GM12878 (cell line): ENCODE results near the gene SLC4A2. TPM values are rescaled to one million over a fixed set of nuclear protein-coding genes. Genes with fewer than 3 reads are reported as not detected.

Experiments used
- ATAC-seq: fragments of 200-7000 bp; cut with Tn5 transposase; 3 replicates; pipeline ENCODE4 v1.9.1; 2020; ENCODE audit warnings: mild to moderate bottlenecking, moderate library complexity
- BruUV-seq: library from RNA; stranded (reverse); fragments of 400-500 nt; replicated peaks from 2 replicates; lab custom pipeline; 2021; lab: Mats Ljungman, UMichigan
- CTCF ChIA-PET: fragments of 300-600 bp; sonication (Branson Sonifier 250); formaldehyde crosslinking; extraction: SDS; loops from one replicate; lab custom pipeline; 2021; ENCODE audit warnings: inconsistent platforms; lab: Yijun Ruan, JAX
- POLR2A ChIA-PET: fragments of 350-600 bp; formaldehyde crosslinking; extraction: SDS; loops from one replicate; lab custom pipeline; 2021; ENCODE audit warnings: inconsistent platforms; lab: Charles Lee
- RAD21 ChIA-PET: fragments of 300-600 bp; sonication (Branson Sonifier 250); formaldehyde crosslinking; loops from one replicate; lab custom pipeline; 2023; ENCODE audit warnings: antibody characterized with exemption; ENCODE audit not compliant: unreplicated experiment; lab: Charles Lee
- SMC1A ChIA-PET: fragments of 300-600 bp; sonication (Branson Sonifier 250); formaldehyde crosslinking; loops from one replicate; lab custom pipeline; 2023; ENCODE audit not compliant: unreplicated experiment, uncharacterized antibody; lab: Charles Lee
- DNase-seq: peaks from one replicate; pipeline ENCODE4 v3.0.0-alpha.2; 2011; ENCODE audit warnings: low read depth, low spot score
- FAIRE-seq: peaks from 3 replicates; lab custom pipeline; 2011; peaks lifted over from hg19 to GRCh38; lab: Jason Lieb, UNC
- H2AFZ ChIP-seq: 2 replicates; pipeline ENCODE4 v1.6.0; 2011; ENCODE audit warnings: low read depth, low read length, control low read depth; ENCODE audit not compliant: control insufficient read depth
- H3K27ac ChIP-seq: 2 replicates; pipeline ENCODE4 v1.5.1; 2011; ENCODE audit warnings: control low read depth; ENCODE audit not compliant: control insufficient read depth, insufficient read depth
- H3K27me3 ChIP-seq, 2 experiments: replicated peaks in 1 of 2; 2 replicates each; pipeline versions ENCODE4 v1.6.0 to v1.6.1; 2011; ENCODE audit warnings: low read length in 1 of 2; ENCODE audit not compliant: control insufficient read depth in 2 of 2, insufficient read depth in 2 of 2
- H3K36me3 ChIP-seq, 2 experiments: 2 replicates each; pipeline ENCODE4 v1.5.1; 2011; ENCODE audit warnings: low read length in 1 of 2; ENCODE audit not compliant: control insufficient read depth in 2 of 2, insufficient read depth in 2 of 2
- H3K4me1 ChIP-seq: 2 replicates; pipeline ENCODE4 v1.6.1; 2011; ENCODE audit warnings: mild to moderate bottlenecking, low read length, moderate library complexity, mixed read lengths; ENCODE audit not compliant: control insufficient read depth, insufficient read depth
- H3K4me2 ChIP-seq: 2 replicates; pipeline ENCODE4 v1.6.0; 2011; ENCODE audit warnings: control low read depth; ENCODE audit not compliant: control insufficient read depth, insufficient read depth
- H3K4me3 ChIP-seq: fragments of 200-600 bp; sonication (generic); 2 replicates; pipeline ENCODE4 v1.5.1; 2016
- H3K79me2 ChIP-seq: 2 replicates; pipeline ENCODE4 v1.6.0; 2011; ENCODE audit warnings: low read length; ENCODE audit not compliant: control insufficient read depth, insufficient read depth
- H3K9ac ChIP-seq: 2 replicates; pipeline ENCODE4 v1.8.0; 2011; ENCODE audit warnings: low read length, control low read depth, mixed read lengths; ENCODE audit not compliant: control insufficient read depth, insufficient read depth
- H3K9me3 ChIP-seq: replicated peaks from 3 replicates; pipeline ENCODE4 v1.5.1; 2011; ENCODE audit warnings: mild to moderate bottlenecking, low read length; ENCODE audit not compliant: control insufficient read depth, insufficient read depth
- H4K20me1 ChIP-seq: 2 replicates; pipeline ENCODE4 v1.6.0; 2011; ENCODE audit not compliant: control insufficient read depth, insufficient read depth
- CREB1 ChIP-seq: IDR thresholded peaks from 2 replicates; pipeline ENCODE4 v1.6.1; 2012; ENCODE audit warnings: low read depth, mild to moderate bottlenecking, inconsistent platforms
- KLF5 ChIP-seq: fragments of 450-650 bp; IDR thresholded peaks from 2 replicates; pipeline ENCODE4 v1.6.1; 2014; ENCODE audit warnings: mild to moderate bottlenecking; ENCODE audit not compliant: partially characterized antibody
- MEF2A ChIP-seq: IDR thresholded peaks from 2 replicates; pipeline ENCODE4 v1.6.1; 2011; ENCODE audit warnings: low read depth, mild to moderate bottlenecking, low read length, moderate library complexity; ENCODE audit not compliant: insufficient read depth
- MLLT1 ChIP-seq: fragments of 450-650 bp; IDR thresholded peaks from 2 replicates; pipeline ENCODE4 v1.6.1; 2016; ENCODE audit warnings: mild to moderate bottlenecking
- USF2 ChIP-seq: IDR thresholded peaks from 2 replicates; pipeline ENCODE4 v1.6.1; 2011; ENCODE audit warnings: low read depth, low read length, improper control_type of control experiment, borderline replicate concordance
- WGBS: methylation state at CpG from one replicate; pipeline ENCODE4 v1.1.6; 2016; ENCODE audit warnings: low lambda C conversion rate; ENCODE audit not compliant: insufficient replicate concordance, insufficient coverage; ENCODE audit errors: missing lambda C conversion rate; 5-methylcytosine and 5-hydroxymethylcytosine counted together
- in situ Hi-C: fragments of 300-500 bp; cut with MboI; formaldehyde crosslinking; loops from 9 replicates; pipeline ENCODE4 v1.14.3; 2018; ENCODE audit warnings: mixed read lengths
- intact Hi-C: fragments of 100-400 bp; cut with micrococcal nuclease; formaldehyde crosslinking; loops from one replicate; pipeline ENCODE4 v1.14.2; 2022; ENCODE audit not compliant: unreplicated experiment
- polyA plus RNA-seq, 11 experiments: library from polyadenylated mRNA; depleted of rRNA in 4 of 11; unstranded in 6 of 11; stranded (reverse) in 5 of 11; fragments of >200 nt; fragmentation: Nextera tagmentation in 4 of 11; fragmentation: Illumina TruSeq in 1 of 11; extraction: Ambion mirVana in 4 of 11; extraction: Trizol in 1 of 11; gene quantifications; 1 replicate in 1 of 11; 2 replicates in 10 of 11; pipeline versions ENCODE4 v1.2.1 to v1.2.3, GENCODE V29; 2011 to 2016; ENCODE audit warnings: inconsistent platforms in 2 of 11, missing spikeins in 2 of 11, low read depth in 1 of 11
- total RNA-seq, 4 experiments: library from RNA; depleted of rRNA in 3 of 4; stranded (reverse); fragments of >200 nt in 3 of 4; fragmentation: Illumina TruSeq in 1 of 4; extraction: Trizol in 1 of 4; gene quantifications; 2 replicates each; pipeline versions ENCODE4 v1.2.1 to v1.2.3, GENCODE V29; 2013 to 2021

Gene SLC4A2
- total and polyA plus RNA-seq, 10 of the 15 experiments (the other 5 are each of a cell fraction or from before 2014, with no cell fraction given): 2.7 to 78.6 (median 30.1) TPM

- FAIRE-seq (no peak), DNase-seq (no peak), ATAC-seq (no peak)
- Histone ChIP-seq H3K9ac (peak overlapping the region; percentile 96), H3K27me3 (no peaks in the 10 kb centered on the region), H3K79me2 (peaks cover 46% of the 10 kb centered on the region), H3K4me2 (peak overlapping the region; percentile 100), H3K9me3 (no peaks in the 10 kb centered on the region), H2AFZ (no peak overlapping the region; the same call in 1 of the 2 replicates), H4K20me1 (no peaks in the 10 kb centered on the region; the same call in 1 of the 2 replicates), H3K27ac (peak overlapping the region; percentile 90), H3K36me3 (peaks cover 0 to 6% of the 10 kb centered on the region in 2 experiments; a peak in 2 of 4 replicates), H3K4me1 (peaks cover 31% of the 10 kb centered on the region), H3K4me3 (peak overlapping the region; percentile 83; the same call in 1 of the 2 replicates)
- no peak for TF ChIP-seq CREB1
- no peak for TF ChIP-seq MLLT1
- TF ChIP-seq KLF5: no peak
- no peak for TF ChIP-seq MEF2A
- no peak for TF ChIP-seq USF2
- CTCF ChIA-PET: no interaction called here
- RAD21 ChIA-PET: interaction anchor here (0.7 to 1.0 kb wide), 2 partner anchors 53 kb away, joined by 3 read pairs; partner anchors contain the start of gene ABCB8
- SMC1A ChIA-PET: interaction anchor here (0.7 kb wide), 1 partner anchor 1481 kb away, joined by 4 read pairs; no protein-coding TSS in a partner anchor
- in situ Hi-C loops: no loop called here
- POLR2A ChIA-PET: interaction anchor here (0.9 to 1.0 kb wide), 3 partner anchors 8 to 53 kb away, joined by 3 to 7 read pairs (median 3); partner anchors contain the start of gene ABCB8
- 57% methylated on average over 27 of the region's 64 CpGs for WGBS
- intact Hi-C loops: loop anchor here (2.0 kb wide), 1 partner anchor 53 kb away; the partner anchor contains the start of gene ABCB8
- BruUV-seq: no TSS peak
Measured at GRCh38 chr7:151081170-151082101, 22.0 kb downstream of the SLC4A2 start.
